H9 (cell line): Measurements from ENCODE around the gene C8G. TPM values are rescaled to one million over a fixed set of nuclear protein-coding genes. Genes with fewer than 3 reads are reported as not detected.

Experiments
- DNase-seq: peaks from one replicate; pipeline ENCODE4 v3.0.0-alpha.2; 2017
- H2AFZ ChIP-seq: one replicate; pipeline ENCODE4 v1.6.1; 2013; ENCODE audit warnings: mild to moderate bottlenecking, low read length, control low read depth, moderate library complexity
- H2AK5ac ChIP-seq: 2 replicates; pipeline ENCODE4 v1.6.1; 2013; ENCODE audit warnings: low read length, control low read depth, mixed read lengths; ENCODE audit not compliant: insufficient read length
- H2BK120ac ChIP-seq: one replicate; pipeline ENCODE4 v1.6.1; 2013; ENCODE audit warnings: low read depth, mild to moderate bottlenecking, low read length, control low read depth, inconsistent platforms; ENCODE audit not compliant: poor library complexity, severe bottlenecking
- H2BK12ac ChIP-seq: 2 replicates; pipeline ENCODE4 v1.6.1; 2013; ENCODE audit warnings: low read length, control low read depth, mixed read lengths, low read depth; ENCODE audit not compliant: insufficient read length
- H2BK15ac ChIP-seq: 2 replicates; pipeline ENCODE4 v1.6.1; 2013; ENCODE audit warnings: low read depth, low read length, control low read depth
- H2BK20ac ChIP-seq: one replicate; pipeline ENCODE4 v1.6.1; 2013; ENCODE audit warnings: low read depth, mild to moderate bottlenecking, low read length, control low read depth, inconsistent platforms; ENCODE audit not compliant: poor library complexity, severe bottlenecking
- H2BK5ac ChIP-seq: 2 replicates; pipeline ENCODE4 v1.6.1; 2013; ENCODE audit warnings: low read length, control low read depth, mixed read lengths; ENCODE audit not compliant: insufficient read length
- H3K14ac ChIP-seq: 2 replicates; pipeline ENCODE4 v1.6.1; 2013; ENCODE audit warnings: low read length, control low read depth; ENCODE audit not compliant: insufficient read depth
- H3K18ac ChIP-seq: 2 replicates; pipeline ENCODE4 v1.6.1; 2013; ENCODE audit warnings: low read depth, mild to moderate bottlenecking, mixed read lengths, low read length, control low read depth; ENCODE audit not compliant: insufficient read length
- H3K23ac ChIP-seq: 2 replicates; pipeline ENCODE4 v1.6.1; 2013; ENCODE audit warnings: low read length, control low read depth, mixed read lengths, low read depth; ENCODE audit not compliant: insufficient read length
- H3K23me2 ChIP-seq: 2 replicates; pipeline ENCODE4 v1.6.1; 2013; ENCODE audit warnings: low read depth, mild to moderate bottlenecking, mixed read lengths, low read length, control low read depth; ENCODE audit not compliant: insufficient read length, poor library complexity, severe bottlenecking
- H3K27ac ChIP-seq: 2 replicates; pipeline ENCODE4 v1.5.1; 2013; ENCODE audit warnings: low read length, control low read depth, mixed read lengths, low read depth; ENCODE audit not compliant: insufficient read length
- H3K27me3 ChIP-seq: 2 replicates; pipeline ENCODE4 v1.6.1; 2013; ENCODE audit warnings: low read length, control low read depth, inconsistent platforms; ENCODE audit not compliant: insufficient read depth
- H3K4ac ChIP-seq: 2 replicates; pipeline ENCODE4 v1.6.1; 2013; ENCODE audit warnings: low read depth, mild to moderate bottlenecking, control low read depth, inconsistent platforms, low read length, moderate library complexity
- H3K4me1 ChIP-seq: 2 replicates; pipeline ENCODE4 v1.6.1; 2013; ENCODE audit warnings: low read length, control low read depth, inconsistent platforms; ENCODE audit not compliant: insufficient read depth
- H3K4me2 ChIP-seq: 2 replicates; pipeline ENCODE4 v1.6.1; 2013; ENCODE audit warnings: low read length, control low read depth, mixed read lengths; ENCODE audit not compliant: insufficient read length, insufficient read depth
- H3K56ac ChIP-seq: 2 replicates; pipeline ENCODE4 v1.6.1; 2013; ENCODE audit warnings: low read depth, mild to moderate bottlenecking, mixed read lengths, low read length, control low read depth; ENCODE audit not compliant: insufficient read length
- H3K79me1 ChIP-seq: 2 replicates; pipeline ENCODE4 v1.6.1; 2013; ENCODE audit warnings: low read depth, mild to moderate bottlenecking, moderate library complexity, low read length, control low read depth, inconsistent platforms; ENCODE audit not compliant: insufficient read depth, poor library complexity, severe bottlenecking
- H3K79me2 ChIP-seq: 2 replicates; pipeline ENCODE4 v1.6.1; 2013; ENCODE audit warnings: low read length, control low read depth, inconsistent platforms; ENCODE audit not compliant: insufficient read depth
- H3K9ac ChIP-seq: 2 replicates; pipeline ENCODE4 v1.6.1; 2013; ENCODE audit warnings: low read length, control low read depth, mixed read lengths; ENCODE audit not compliant: insufficient read length; ENCODE audit errors: extremely low read depth
- H3K9me3 ChIP-seq: one replicate; pipeline ENCODE4 v1.6.1; 2013; ENCODE audit warnings: low read depth, low read length, inconsistent platforms; ENCODE audit not compliant: control insufficient read depth
- H3T11ph ChIP-seq: one replicate; pipeline ENCODE4 v1.6.1; 2013; ENCODE audit warnings: mild to moderate bottlenecking, low read length, control low read depth, inconsistent platforms
- H4K20me1 ChIP-seq: one replicate; pipeline ENCODE4 v1.6.1; 2013; ENCODE audit not compliant: control insufficient read depth, insufficient read length, insufficient read depth
- H4K5ac ChIP-seq: 2 replicates; pipeline ENCODE4 v1.6.1; 2013; ENCODE audit warnings: low read depth, mild to moderate bottlenecking, mixed read lengths, low read length, control low read depth; ENCODE audit not compliant: insufficient read length
- H4K8ac ChIP-seq: replicated peaks from 2 replicates; pipeline ENCODE4 v1.6.1; 2013; ENCODE audit warnings: low read length, control low read depth, mixed read lengths, low read depth; ENCODE audit not compliant: insufficient read length
- H4K91ac ChIP-seq: 2 replicates; pipeline ENCODE4 v1.6.1; 2013; ENCODE audit warnings: low read depth, mild to moderate bottlenecking, moderate library complexity, mixed read lengths, low read length, control low read depth; ENCODE audit not compliant: insufficient read length
- H3K27ac Mint-ChIP-seq, 3 experiments: 2 replicates in 2 of 3; 3 replicates in 1 of 3; pipeline ENCODE4 v1.8.0; 2020 to 2021; ENCODE audit warnings: mixed read lengths in 3 of 3, mild to moderate bottlenecking in 1 of 3, moderate library complexity in 1 of 3
- H3K27me3 Mint-ChIP-seq: 2 replicates; pipeline ENCODE4 v1.8.0; 2021; ENCODE audit warnings: low read depth, mild to moderate bottlenecking, moderate library complexity, mixed read lengths
- H3K36me3 Mint-ChIP-seq, 3 experiments: 2 replicates in 2 of 3; 3 replicates in 1 of 3; pipeline ENCODE4 v1.8.0; 2020 to 2021; ENCODE audit warnings: low read depth in 3 of 3, mixed read lengths in 3 of 3; ENCODE audit not compliant: insufficient read depth in 1 of 3
- H3K4me1 Mint-ChIP-seq, 2 experiments: 2 replicates each; pipeline ENCODE4 v1.8.0; 2020; ENCODE audit warnings: mixed read lengths in 2 of 2
- H3K4me3 Mint-ChIP-seq, 2 experiments: 2 replicates in 1 of 2; 3 replicates in 1 of 2; pipeline ENCODE4 v1.8.0; 2020 to 2021; ENCODE audit warnings: mild to moderate bottlenecking in 2 of 2, mixed read lengths in 2 of 2, moderate library complexity in 1 of 2
- H3K9me3 Mint-ChIP-seq, 2 experiments: 2 replicates in 1 of 2; 3 replicates in 1 of 2; pipeline ENCODE4 v1.8.0; 2020; ENCODE audit warnings: mild to moderate bottlenecking in 2 of 2, mixed read lengths in 2 of 2, moderate library complexity in 1 of 2
- WGBS: extraction: QIAGEN DNeasy Blood & Tissue Kit; methylation state at CpG from one replicate; pipeline ENCODE4 v1.1.7; 2013; ENCODE audit warnings: missing lambda C conversion rate, low lambda C conversion rate, mixed read lengths; ENCODE audit not compliant: insufficient read length; ENCODE audit errors: extremely low coverage; 5-methylcytosine and 5-hydroxymethylcytosine counted together
- total RNA-seq: library from RNA; stranded (reverse); gene quantifications from 2 replicates; pipeline ENCODE4 v1.2.1, GENCODE V29; 2021
- TF ChIP-seq, protein P1 (sequence below): fragments of 200-600 bp; sonication (generic); conservative IDR thresholded peaks from 3 replicates; pipeline ENCODE4 v1.8.0; 2021; ENCODE audit warnings: antibody characterized with exemption, mild to moderate bottlenecking

Gene C8G
- total RNA-seq, 1 experiment from 2014 or later, result 0.96 TPM

- Mint-ChIP-seq H3K27me3 (no peaks in the 10 kb centered on the region), H3K4me3 (peak overlapping the region; percentile 74 to 81), H3K4me1 (peaks cover 8 to 12% of the 10 kb centered on the region in 2 experiments), H3K36me3 (no peaks in the 10 kb centered on the region), H3K27ac (no peak overlapping the region; a peak in 1 of 7 replicates), H3K9me3 (no peaks in the 10 kb centered on the region)
- Histone ChIP-seq H4K8ac (no peak overlapping the region), H3K79me2 (no peaks in the 10 kb centered on the region), H2BK15ac (no peak overlapping the region), H3K27ac (no peak overlapping the region), H3K4ac (no peak overlapping the region), H3K27me3 (no peaks in the 10 kb centered on the region), H3K4me1 (no peaks in the 10 kb centered on the region), H3K14ac (0 out of 2 replicates have a peak overlapping the region, but pooled peaks have one; percentile 9), H4K91ac (no peak overlapping the region), H3K18ac (no peak overlapping the region), H4K5ac (no peak overlapping the region), H2BK12ac (no peak overlapping the region), H3K23me2 (peaks cover 5% of the 10 kb centered on the region), H3K9ac (no peak overlapping the region), H3K9me3 (no peaks in the 10 kb centered on the region), H2BK5ac (no peak overlapping the region), H3T11ph (no peak overlapping the region), H3K23ac (no peak overlapping the region), H3K79me1 (no peaks in the 10 kb centered on the region), H4K20me1 (no peaks in the 10 kb centered on the region), H2BK20ac (no peak overlapping the region), H2AFZ (no peak overlapping the region), H2BK120ac (no peak overlapping the region), H3K56ac (no peak overlapping the region), H3K4me2 (peak overlapping the region; percentile 55), H2AK5ac (no peak overlapping the region)
- TF ChIP-seq, protein P1, sequence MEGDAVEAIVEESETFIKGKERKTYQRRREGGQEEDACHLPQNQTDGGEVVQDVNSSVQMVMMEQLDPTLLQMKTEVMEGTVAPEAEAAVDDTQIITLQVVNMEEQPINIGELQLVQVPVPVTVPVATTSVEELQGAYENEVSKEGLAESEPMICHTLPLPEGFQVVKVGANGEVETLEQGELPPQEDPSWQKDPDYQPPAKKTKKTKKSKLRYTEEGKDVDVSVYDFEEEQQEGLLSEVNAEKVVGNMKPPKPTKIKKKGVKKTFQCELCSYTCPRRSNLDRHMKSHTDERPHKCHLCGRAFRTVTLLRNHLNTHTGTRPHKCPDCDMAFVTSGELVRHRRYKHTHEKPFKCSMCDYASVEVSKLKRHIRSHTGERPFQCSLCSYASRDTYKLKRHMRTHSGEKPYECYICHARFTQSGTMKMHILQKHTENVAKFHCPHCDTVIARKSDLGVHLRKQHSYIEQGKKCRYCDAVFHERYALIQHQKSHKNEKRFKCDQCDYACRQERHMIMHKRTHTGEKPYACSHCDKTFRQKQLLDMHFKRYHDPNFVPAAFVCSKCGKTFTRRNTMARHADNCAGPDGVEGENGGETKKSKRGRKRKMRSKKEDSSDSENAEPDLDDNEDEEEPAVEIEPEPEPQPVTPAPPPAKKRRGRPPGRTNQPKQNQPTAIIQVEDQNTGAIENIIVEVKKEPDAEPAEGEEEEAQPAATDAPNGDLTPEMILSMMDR, result no peak
- no peak for DNase-seq
- WGBS, result no CpG with 5 or more reads among the region's 9 CpGs
Measured at GRCh38 chr9:136950656-136951276, 5.7 kb downstream of the C8G start.
